PFSK-1 (cell line): ENCODE data around the gene CHST2.

Experiments used
- FOXP2 ChIP-seq: optimal IDR thresholded peaks from 2 replicates; pipeline ENCODE3; 2011; ENCODE audit warnings: borderline replicate concordance, control low read depth, inconsistent platforms; ENCODE audit not compliant: insufficient read depth; ENCODE audit errors: extremely low read length, extremely low read depth
- POLR2AphosphoS5 ChIP-seq: IDR thresholded peaks from 2 replicates; pipeline ENCODE4 v1.6.1; 2012; ENCODE audit warnings: low read depth, mild to moderate bottlenecking, control low read depth, low read length, moderate library complexity
- REST ChIP-seq, 2 experiments: IDR thresholded peaks; 2 replicates each; pipeline versions ENCODE4 v1.6.1 to v1.8.0; 2011 to 2012; ENCODE audit warnings: low read depth in 2 of 2, low read length in 2 of 2, control low read depth in 1 of 2, inconsistent platforms in 1 of 2, mild to moderate bottlenecking in 1 of 2, moderate library complexity in 1 of 2; ENCODE audit not compliant: insufficient read depth in 1 of 2
- SIN3A ChIP-seq: IDR thresholded peaks from 2 replicates; pipeline ENCODE4 v1.6.1; 2012; ENCODE audit warnings: mild to moderate bottlenecking, low read length, moderate library complexity, borderline replicate concordance; ENCODE audit not compliant: insufficient read depth
- TAF1 ChIP-seq: IDR thresholded peaks from 2 replicates; pipeline ENCODE4 v1.6.1; 2012; ENCODE audit warnings: low read length, control low read depth, borderline replicate concordance; ENCODE audit not compliant: insufficient read depth

The CHST2 gene

GRCh38 chr3:143165211-143165610 is 45.6 kb downstream of the CHST2 start:
- TF ChIP-seq SIN3A (no peak), FOXP2 (no peak), TAF1 (no peak), POLR2AphosphoS5 (no peak), REST (IDR thresholded peaks at IDR 0.05; ENCODE audit: insufficient read depth in 1 of 2, low read depth in 2 of 2, low read length in 2 of 2) (no peak)

- no peak for TF ChIP-seq TAF1
- TF ChIP-seq FOXP2: no peak
- no peak for TF ChIP-seq REST (IDR thresholded peaks at IDR 0.05; ENCODE audit: insufficient read depth in 1 of 2, low read depth in 2 of 2, low read length in 2 of 2)
- no peak for TF ChIP-seq SIN3A
- TF ChIP-seq POLR2AphosphoS5: no peak
Observed at GRCh38 chr3:143166376-143166775, 46.8 kb downstream of the CHST2 start.

GRCh38 chr3:143167969-143168854 is 48.6 kb downstream of the CHST2 start:
- TF ChIP-seq POLR2AphosphoS5 (no peak), SIN3A (no peak), TAF1 (no peak), FOXP2 (no peak), REST (IDR thresholded peaks at IDR 0.05; ENCODE audit: insufficient read depth in 1 of 2, low read depth in 2 of 2, low read length in 2 of 2) (no peak)

- TF ChIP-seq POLR2AphosphoS5 (no peak), TAF1 (no peak), FOXP2 (no peak), REST (IDR thresholded peaks at IDR 0.05; ENCODE audit: insufficient read depth in 1 of 2, low read depth in 2 of 2, low read length in 2 of 2) (no peak), SIN3A (no peak)
Observed at GRCh38 chr3:143168855-143169192, 49.3 kb downstream of the CHST2 start.
